Measurements from ENCODE around the gene COA5.

The COA5 gene

GRCh38 chr2:98586551-98587140 lies 21.7 kb downstream of the COA5 start:
- no peak for TF ChIP-seq CTCF (IDR thresholded peaks at IDR 0.05; ENCODE audit: extremely low read depth, missing control alignments)
- DNase-seq (ENCODE audit: low spot score) = no peak

DNA sequence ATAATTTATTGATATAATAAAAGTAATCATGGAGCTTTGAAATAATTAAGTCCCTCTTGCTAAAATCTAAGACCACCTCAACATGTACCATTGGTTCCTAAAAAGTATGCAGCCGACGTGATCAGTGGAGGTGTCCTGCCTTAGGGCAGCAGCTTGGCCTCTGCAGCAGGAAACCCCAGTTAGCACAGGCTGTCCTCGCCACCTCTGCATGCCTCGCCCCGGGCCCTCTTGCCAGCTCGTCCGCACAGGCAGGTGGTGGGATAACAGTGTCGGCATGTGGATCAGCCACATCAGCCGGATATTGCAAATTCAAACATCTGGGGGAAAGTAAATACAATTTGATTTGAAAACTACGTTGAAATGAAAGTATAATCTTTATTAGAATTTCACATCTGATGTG lies 22.9 kb downstream of the COA5 start:
- no peak for TF ChIP-seq CTCF (IDR thresholded peaks at IDR 0.05; ENCODE audit: extremely low read depth, missing control alignments)
- no peak for DNase-seq (ENCODE audit: low spot score)

- DNase-seq (ENCODE audit: low spot score) = no peak
- TF ChIP-seq CTCF (IDR thresholded peaks at IDR 0.05; ENCODE audit: extremely low read depth, missing control alignments) = no peak
Measured at GRCh38 chr2:98583816-98584618, 24.3 kb downstream of the COA5 start.

- no peak for TF ChIP-seq CTCF (IDR thresholded peaks at IDR 0.05; ENCODE audit: extremely low read depth, missing control alignments)
- DNase-seq (ENCODE audit: low spot score) = no peak
Measured at GRCh38 chr2:98583276-98583675, 25.0 kb downstream of the COA5 start.

DNA sequence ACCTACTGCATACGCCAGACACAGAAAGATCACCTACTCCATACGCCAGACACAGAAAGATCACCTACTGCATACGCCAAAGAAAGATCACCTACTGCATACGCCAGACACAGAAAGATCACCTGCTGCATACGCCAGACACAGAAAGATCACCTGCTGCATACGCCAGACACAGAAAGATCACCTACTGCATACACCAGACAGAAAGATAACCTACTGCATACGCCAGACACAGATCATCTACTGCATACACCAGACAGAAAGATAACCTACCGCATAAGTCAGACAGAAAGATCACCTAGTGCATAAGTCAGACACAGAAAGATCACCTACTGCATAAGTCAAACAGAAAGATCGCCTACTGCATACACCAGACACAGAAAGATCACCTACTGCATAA lies 25.8 kb downstream of the COA5 start:
- DNase-seq (ENCODE audit: low spot score) = no peak
- no peak for TF ChIP-seq CTCF (IDR thresholded peaks at IDR 0.05; ENCODE audit: extremely low read depth, missing control alignments)

GRCh38 chr2:98580656-98581284 lies 27.5 kb downstream of the COA5 start:
- DNase-seq (ENCODE audit: low spot score) = no peak
- TF ChIP-seq CTCF (IDR thresholded peaks at IDR 0.05; ENCODE audit: extremely low read depth, missing control alignments) = no peak

GRCh38 chr2:98579926-98580325 lies 28.4 kb downstream of the COA5 start:
- TF ChIP-seq CTCF (IDR thresholded peaks at IDR 0.05; ENCODE audit: extremely low read depth, missing control alignments) = no peak
- DNase-seq (ENCODE audit: low spot score) = no peak
